Liver (tissue), 9 donors: ENCODE results near the gene ZNF101. TPM values are rescaled to one million over a fixed set of nuclear protein-coding genes. Genes with fewer than 3 reads are reported as not detected.

Experiments used
- DNase-seq: peaks from one replicate; pipeline ENCODE4 v3.0.0-alpha.2; 2017; ENCODE audit warnings: low spot score
- H3K27ac ChIP-seq, 2 donors: one replicate each; pipeline ENCODE4 v1.7.0; 2013; ENCODE audit warnings: inconsistent platforms in 2 of 2, low read length in 2 of 2, control low read depth in 1 of 2, low read depth in 1 of 2, mild to moderate bottlenecking in 1 of 2
- H3K27me3 ChIP-seq, 4 donors: one replicate each; pipeline versions ENCODE4 v1.6.1 to v1.7.0; 2013; ENCODE audit warnings: low read length in 3 of 4, inconsistent platforms in 1 of 4, mild to moderate bottlenecking in 1 of 4, moderate library complexity in 1 of 4; ENCODE audit not compliant: control insufficient read depth in 4 of 4, insufficient read depth in 4 of 4
- H3K36me3 ChIP-seq, 4 donors: one replicate each; pipeline versions ENCODE4 v1.6.1 to v1.7.0; 2013; ENCODE audit warnings: low read length in 3 of 4, mild to moderate bottlenecking in 3 of 4, low read depth in 1 of 4, moderate library complexity in 1 of 4; ENCODE audit not compliant: control insufficient read depth in 4 of 4, insufficient read depth in 3 of 4
- H3K4me1 ChIP-seq, 4 donors: one replicate each; pipeline versions ENCODE4 v1.6.1 to v1.7.0; 2013; ENCODE audit warnings: low read length in 3 of 4, mild to moderate bottlenecking in 3 of 4, moderate library complexity in 1 of 4; ENCODE audit not compliant: control insufficient read depth in 4 of 4, insufficient read depth in 4 of 4
- H3K4me3 ChIP-seq, 3 donors: one replicate each; pipeline versions ENCODE4 v1.6.1 to v1.7.0; 2013; ENCODE audit warnings: low read length in 3 of 3, control low read depth in 1 of 3, low read depth in 1 of 3, mild to moderate bottlenecking in 1 of 3
- H3K9ac ChIP-seq, 2 donors: one replicate each; pipeline ENCODE4 v1.7.0; 2013; ENCODE audit warnings: low read length in 2 of 2, mild to moderate bottlenecking in 2 of 2, moderate library complexity in 2 of 2, control low read depth in 1 of 2, low read depth in 1 of 2
- H3K9me3 ChIP-seq, 4 donors: one replicate each; pipeline versions ENCODE4 v1.6.1 to v1.7.0; 2013; ENCODE audit warnings: low read length in 3 of 4; ENCODE audit not compliant: control insufficient read depth in 4 of 4
- EGR1 ChIP-seq, 2 donors: IDR thresholded peaks; 2 replicates each; pipeline ENCODE4 v1.6.1; 2016 to 2018; ENCODE audit warnings: antibody characterized with exemption in 2 of 2, low read depth in 2 of 2
- FOXA1 ChIP-seq: IDR thresholded peaks from 2 replicates; pipeline ENCODE4 v1.6.1; 2016; ENCODE audit warnings: antibody characterized with exemption
- FOXA2 ChIP-seq: IDR thresholded peaks from 2 replicates; pipeline ENCODE4 v1.6.1; 2016; ENCODE audit warnings: antibody characterized with exemption
- GABPA ChIP-seq, 2 donors: IDR thresholded peaks in 1 of 2; conservative IDR thresholded peaks in 1 of 2; 2 replicates each; pipeline ENCODE4 v1.6.1; 2016; ENCODE audit warnings: antibody characterized with exemption in 2 of 2, mild to moderate bottlenecking in 1 of 2, moderate library complexity in 1 of 2
- HNF4A ChIP-seq, 2 donors: conservative IDR thresholded peaks; 2 replicates each; pipeline ENCODE4 v1.6.1; 2016; ENCODE audit warnings: antibody characterized with exemption in 2 of 2, mild to moderate bottlenecking in 2 of 2
- HNF4G ChIP-seq: IDR thresholded peaks from 2 replicates; pipeline ENCODE4 v1.6.1; 2016; ENCODE audit warnings: antibody characterized with exemption
- JUND ChIP-seq, 2 donors: IDR thresholded peaks; 2 replicates each; pipeline ENCODE4 v1.6.1; 2016; ENCODE audit warnings: antibody characterized with exemption in 2 of 2
- MAX ChIP-seq: IDR thresholded peaks from 2 replicates; pipeline ENCODE4 v1.6.1; 2016; ENCODE audit warnings: antibody characterized with exemption
- NR2F2 ChIP-seq: IDR thresholded peaks from 2 replicates; pipeline ENCODE4 v1.6.1; 2016; ENCODE audit warnings: antibody characterized with exemption
- RAD21 ChIP-seq, 2 donors: IDR thresholded peaks; 2 replicates each; pipeline ENCODE4 v1.6.1; 2016; ENCODE audit warnings: antibody characterized with exemption in 2 of 2, mild to moderate bottlenecking in 2 of 2
- RXRA ChIP-seq, 2 donors: IDR thresholded peaks; 2 replicates each; pipeline ENCODE4 v1.6.1; 2017 to 2018; ENCODE audit warnings: antibody characterized with exemption in 2 of 2, mild to moderate bottlenecking in 1 of 2
- SP1 ChIP-seq: IDR thresholded peaks from 2 replicates; pipeline ENCODE4 v1.6.1; 2018; ENCODE audit warnings: antibody characterized with exemption, mild to moderate bottlenecking
- TAF1 ChIP-seq: conservative IDR thresholded peaks from 2 replicates; pipeline ENCODE4 v1.6.1; 2016; ENCODE audit warnings: antibody characterized with exemption, mild to moderate bottlenecking
- YY1 ChIP-seq: IDR thresholded peaks from 2 replicates; pipeline ENCODE4 v1.6.1; 2016; ENCODE audit warnings: antibody characterized with exemption, mild to moderate bottlenecking
- ZBTB33 ChIP-seq: IDR thresholded peaks from 2 replicates; pipeline ENCODE4 v1.6.1; 2016; ENCODE audit warnings: antibody characterized with exemption
- WGBS: extraction: QIAGEN DNeasy Blood & Tissue Kit; methylation state at CpG from one replicate; pipeline ENCODE4 v1.1.7; 2013; 5-methylcytosine and 5-hydroxymethylcytosine counted together
- polyA plus RNA-seq, 2 donors: library from polyadenylated mRNA; stranded (reverse) in 1 of 2; unstranded in 1 of 2; fragments of 200-250 nt in 1 of 2; fragments of >200 nt in 1 of 2; fragmentation: Nextera tagmentation in 1 of 2; extraction: Ambion mirVana in 1 of 2; gene quantifications; one replicate each; pipeline versions ENCODE4 v1.2.1 to v1.2.3, GENCODE V29; 2013 to 2015
- total RNA-seq, 2 donors: library from RNA; depleted of rRNA; stranded (reverse); fragments of >200 nt; gene quantifications; one replicate each; pipeline ENCODE4 v1.2.3, GENCODE V29; 2014
- TF ChIP-seq, protein P1 (sequence below): IDR thresholded peaks from 2 replicates; pipeline ENCODE4 v1.6.1; 2016; ENCODE audit warnings: antibody characterized with exemption
- donor health status: healthy.
- donor health status: healthy.
- donor health status: healthy.
- donor health status: healthy.
- donor health status: healthy.

ZNF101 gene
- total and polyA plus RNA-seq, 4 donors = 1.5 to 6.9 (median 3.5) TPM

- WGBS = 95% methylated on average over 17 of the region's 17 CpGs
- TF ChIP-seq JUND (IDR thresholded peaks at IDR 0.05) (no peak), FOXA1 (no peak), RXRA (IDR thresholded peaks at IDR 0.05) (no peak), RAD21 (IDR thresholded peaks at IDR 0.05) (no peak), FOXA2 (no peak), YY1 (no peak), TAF1 (no peak), HNF4G (no peak), NR2F2 (no peak), SP1 (no peak)
- TF ChIP-seq, protein P1, sequence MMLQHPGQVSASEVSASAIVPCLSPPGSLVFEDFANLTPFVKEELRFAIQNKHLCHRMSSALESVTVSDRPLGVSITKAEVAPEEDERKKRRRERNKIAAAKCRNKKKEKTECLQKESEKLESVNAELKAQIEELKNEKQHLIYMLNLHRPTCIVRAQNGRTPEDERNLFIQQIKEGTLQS = no peak
- H3K9me3 ChIP-seq = no peaks in the 10 kb centered on the region
- H3K4me1 ChIP-seq = peaks cover 1 to 15% (median 8%) of the 10 kb centered on the region in 4 donors
- peaks cover 11 to 47% (median 25%) of the 10 kb centered on the region in 4 donors for H3K36me3 ChIP-seq
- H3K27me3 ChIP-seq = no peaks in the 10 kb centered on the region
- no peak overlapping the region for H3K9ac ChIP-seq
- DNase-seq = no peak
- no peak overlapping the region for H3K27ac ChIP-seq
- H3K4me3 ChIP-seq = no peak overlapping the region
Observed at GRCh38 chr19:19645233-19645870, 23.3 kb upstream of the ZNF101 start.

- Histone ChIP-seq H3K9me3 (no peaks in the 10 kb centered on the region), H3K36me3 (peaks cover 18 to 65% (median 34%) of the 10 kb centered on the region in 4 donors), H3K27ac (no peak overlapping the region), H3K4me1 (peaks cover 1 to 15% (median 8%) of the 10 kb centered on the region in 4 donors), H3K9ac (no peak overlapping the region), H3K4me3 (no peak overlapping the region), H3K27me3 (no peaks in the 10 kb centered on the region)
- 96% methylated on average over 29 of the region's 29 CpGs for WGBS
- no peak for TF ChIP-seq EGR1 (IDR thresholded peaks at IDR 0.05; ENCODE audit: low read depth in 2 of 2)
- no peak for TF ChIP-seq RAD21 (IDR thresholded peaks at IDR 0.05)
- no peak for TF ChIP-seq FOXA1
- no peak for TF ChIP-seq FOXA2
- TF ChIP-seq MAX = no peak
- no peak for TF ChIP-seq TAF1
- TF ChIP-seq HNF4A (conservative IDR thresholded peaks at IDR 0.05) = no peak
- no peak for TF ChIP-seq GABPA (IDR thresholded peaks at IDR 0.05 in 1 of 2, conservative IDR thresholded peaks at IDR 0.05 in 1 of 2)
- no peak for TF ChIP-seq RXRA (IDR thresholded peaks at IDR 0.05)
- no peak for TF ChIP-seq ZBTB33
- TF ChIP-seq SP1 = no peak
- TF ChIP-seq, protein P1 = no peak
- no peak for TF ChIP-seq HNF4G
- TF ChIP-seq JUND (IDR thresholded peaks at IDR 0.05) = no peak
- no peak for DNase-seq
Observed at GRCh38 chr19:19647037-19647835, 21.4 kb upstream of the ZNF101 start.
